A673 (cell line): ENCODE results near the gene TMEM266. TPM values are rescaled to one million over a fixed set of nuclear protein-coding genes. Genes with fewer than 3 reads are reported as not detected.

Source experiments
- BruUV-seq: library from RNA; stranded (reverse); fragments of 400-500 nt; replicated peaks from 2 replicates; lab custom pipeline; 2021; lab: Mats Ljungman, UMichigan
- CTCF ChIA-PET: fragments of 300-600 bp; sonication (Branson Sonifier 250); formaldehyde crosslinking; loops from one replicate; lab custom pipeline; 2022; ENCODE audit warnings: antibody characterized with exemption; lab: Charles Lee
- POLR2A ChIA-PET: fragments of 300-600 bp; sonication (Branson Sonifier 250); formaldehyde crosslinking; loops from one replicate; lab custom pipeline; 2022; ENCODE audit warnings: antibody characterized with exemption; ENCODE audit not compliant: low non-redundant PET; lab: Charles Lee
- DNase-seq: peaks from one replicate; pipeline ENCODE4 v3.0.0-alpha.2; 2015; ENCODE audit warnings: low spot score
- H3K27ac ChIP-seq: fragments of 200-600 bp; sonication (generic); 2 replicates; pipeline ENCODE4 v1.5.1; 2016; ENCODE audit warnings: mixed run types, low read depth, mild to moderate bottlenecking, mixed read lengths, antibody characterized with exemption, low read length; ENCODE audit not compliant: poor library complexity, severe bottlenecking
- H3K27me3 ChIP-seq: fragments of 200-600 bp; sonication (generic); replicated peaks from 2 replicates; pipeline ENCODE4 v1.6.1; 2017; ENCODE audit warnings: mixed run types, low read depth, mild to moderate bottlenecking, mixed read lengths, antibody characterized with exemption, low read length; ENCODE audit not compliant: insufficient read depth, poor library complexity
- H3K36me3 ChIP-seq: fragments of 200-600 bp; sonication (generic); 2 replicates; pipeline ENCODE4 v1.6.1; 2016; ENCODE audit warnings: mixed run types, mild to moderate bottlenecking, mixed read lengths, antibody characterized with exemption, low read length; ENCODE audit not compliant: insufficient read depth, poor library complexity, severe bottlenecking
- H3K4me1 ChIP-seq: fragments of 200-600 bp; sonication (generic); 2 replicates; pipeline ENCODE4 v1.6.1; 2017; ENCODE audit warnings: mixed run types, mild to moderate bottlenecking, mixed read lengths, antibody characterized with exemption, low read length; ENCODE audit not compliant: insufficient read depth, poor library complexity, severe bottlenecking
- H3K4me3 ChIP-seq: fragments of 200-600 bp; sonication (generic); 2 replicates; pipeline ENCODE4 v1.5.1; 2016; ENCODE audit warnings: low read depth, mixed run types, mild to moderate bottlenecking, mixed read lengths, low read length; ENCODE audit not compliant: poor library complexity, severe bottlenecking
- H3K9me3 ChIP-seq: fragments of 200-600 bp; sonication (generic); 2 replicates; pipeline ENCODE4 v1.6.1; 2016; ENCODE audit warnings: mixed run types, low read depth, mild to moderate bottlenecking, mixed read lengths, antibody characterized with exemption, low read length; ENCODE audit not compliant: poor library complexity, severe bottlenecking
- EZH2 ChIP-seq: fragments of 200-600 bp; sonication (generic); IDR thresholded peaks from 2 replicates; pipeline ENCODE4 v1.6.1; 2017; ENCODE audit warnings: borderline replicate concordance, low read depth, mild to moderate bottlenecking, mixed read lengths, antibody characterized with exemption, low read length; ENCODE audit not compliant: poor library complexity, severe bottlenecking
- intact Hi-C: fragments of 100-400 bp; cut with micrococcal nuclease; formaldehyde crosslinking; loops from one replicate; pipeline ENCODE4 v1.10.0; 2022; ENCODE audit not compliant: unreplicated experiment
- total RNA-seq: library from RNA; stranded (reverse); gene quantifications from 2 replicates; pipeline ENCODE4 v1.2.3, GENCODE V29; 2021
- TF ChIP-seq, protein P1 (sequence below): fragments of 300-800, 200-600 bp; sonication (generic); conservative IDR thresholded peaks from 2 replicates; pipeline ENCODE4 v1.5.1; 2017; ENCODE audit warnings: low read depth, mild to moderate bottlenecking, antibody characterized with exemption, low read length, moderate library complexity, mixed read lengths

TMEM266 gene
- total RNA-seq, 1 experiment from 2014 or later = not detected

DNA sequence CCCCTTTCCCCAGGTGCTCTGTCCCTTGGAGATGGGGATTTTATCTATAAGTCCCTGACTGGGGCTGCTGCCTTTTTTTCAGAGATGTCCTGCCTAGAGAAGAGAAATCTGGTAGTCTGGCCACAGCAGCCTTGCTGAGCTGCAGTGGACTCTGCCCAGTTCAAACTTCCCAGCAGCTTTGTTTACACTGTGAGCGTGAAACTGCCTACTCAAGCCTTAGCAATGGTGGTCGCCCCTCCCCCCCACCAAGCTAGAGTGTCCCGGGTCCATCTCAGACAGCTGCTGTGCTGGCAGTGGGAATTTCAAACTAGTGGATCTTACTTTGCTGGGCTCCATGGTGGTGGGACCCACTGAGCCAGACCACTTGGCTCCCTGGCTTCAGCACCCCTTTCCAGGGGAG, 38.9 kb downstream of the TMEM266 start:
- no peaks in the 10 kb centered on the region for H3K36me3 ChIP-seq
- DNase-seq = no peak
- no peaks in the 10 kb centered on the region for H3K4me1 ChIP-seq
- peaks cover 33% of the 10 kb centered on the region for H3K27me3 ChIP-seq
- POLR2A ChIA-PET = no interaction called here
- no peak overlapping the region for H3K27ac ChIP-seq
- CTCF ChIA-PET = no interaction called here
- H3K4me3 ChIP-seq = no peak overlapping the region
- intact Hi-C loops = no loop called here
- TF ChIP-seq, protein P1, sequence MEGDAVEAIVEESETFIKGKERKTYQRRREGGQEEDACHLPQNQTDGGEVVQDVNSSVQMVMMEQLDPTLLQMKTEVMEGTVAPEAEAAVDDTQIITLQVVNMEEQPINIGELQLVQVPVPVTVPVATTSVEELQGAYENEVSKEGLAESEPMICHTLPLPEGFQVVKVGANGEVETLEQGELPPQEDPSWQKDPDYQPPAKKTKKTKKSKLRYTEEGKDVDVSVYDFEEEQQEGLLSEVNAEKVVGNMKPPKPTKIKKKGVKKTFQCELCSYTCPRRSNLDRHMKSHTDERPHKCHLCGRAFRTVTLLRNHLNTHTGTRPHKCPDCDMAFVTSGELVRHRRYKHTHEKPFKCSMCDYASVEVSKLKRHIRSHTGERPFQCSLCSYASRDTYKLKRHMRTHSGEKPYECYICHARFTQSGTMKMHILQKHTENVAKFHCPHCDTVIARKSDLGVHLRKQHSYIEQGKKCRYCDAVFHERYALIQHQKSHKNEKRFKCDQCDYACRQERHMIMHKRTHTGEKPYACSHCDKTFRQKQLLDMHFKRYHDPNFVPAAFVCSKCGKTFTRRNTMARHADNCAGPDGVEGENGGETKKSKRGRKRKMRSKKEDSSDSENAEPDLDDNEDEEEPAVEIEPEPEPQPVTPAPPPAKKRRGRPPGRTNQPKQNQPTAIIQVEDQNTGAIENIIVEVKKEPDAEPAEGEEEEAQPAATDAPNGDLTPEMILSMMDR = no peak
- TF ChIP-seq EZH2 = no peak
- H3K9me3 ChIP-seq = no peaks in the 10 kb centered on the region
- no TSS peak for BruUV-seq

DNA sequence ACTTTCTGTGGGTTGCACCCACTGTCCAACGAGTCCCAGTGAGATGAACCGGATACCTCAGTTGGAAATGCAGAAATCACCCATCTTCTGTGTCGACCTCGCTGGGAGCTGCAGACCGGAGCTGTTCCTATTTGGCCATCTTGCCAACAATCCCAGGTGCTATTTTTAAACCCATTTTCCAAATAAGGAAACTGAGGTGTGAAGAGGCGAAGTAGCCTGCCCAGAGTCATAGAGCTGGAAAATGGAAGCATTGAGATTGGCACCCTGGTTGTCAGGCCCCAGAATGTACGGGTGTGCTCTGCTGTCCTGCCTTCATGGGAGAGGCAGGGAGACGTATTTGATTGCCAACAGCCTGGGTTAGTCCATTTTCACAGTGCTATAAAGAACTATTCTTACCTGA, 39.6 kb downstream of the TMEM266 start:
- no TSS peak for BruUV-seq

DNA sequence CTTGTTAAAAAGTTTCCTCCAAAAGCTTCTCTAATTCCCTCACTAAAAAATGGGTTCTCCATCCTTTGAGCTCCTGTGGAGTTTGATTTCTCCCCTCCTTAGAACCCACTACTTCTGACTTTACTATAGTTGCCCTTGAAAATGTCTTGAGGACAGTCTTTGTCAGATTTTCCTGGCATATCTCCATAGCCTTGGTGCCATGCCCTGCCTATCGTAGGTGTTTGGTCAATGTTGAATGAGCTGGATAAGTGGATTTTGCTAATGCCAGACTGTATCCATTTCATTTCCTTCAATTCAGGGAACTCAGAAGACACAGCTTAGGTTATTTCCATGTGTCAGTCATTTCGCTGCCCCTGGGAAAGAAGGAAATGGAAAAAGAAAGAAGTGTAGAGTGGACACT, 40.6 kb downstream of the TMEM266 start:
- intact Hi-C loops = no loop called here
- H3K4me1 ChIP-seq = no peaks in the 10 kb centered on the region
- no peaks in the 10 kb centered on the region for H3K36me3 ChIP-seq
- TF ChIP-seq EZH2 = no peak
- TF ChIP-seq, protein P1 = no peak
- no peaks in the 10 kb centered on the region for H3K9me3 ChIP-seq
- H3K27ac ChIP-seq = no peak overlapping the region
- no peak for DNase-seq
- H3K4me3 ChIP-seq = no peak overlapping the region
- H3K27me3 ChIP-seq = peaks cover 33% of the 10 kb centered on the region
- no TSS peak for BruUV-seq
- CTCF ChIA-PET = no interaction called here
- POLR2A ChIA-PET = no interaction called here

More for the DNA sequence above, 39.6 kb downstream of the TMEM266 start:
- Histone ChIP-seq H3K27me3 (peaks cover 33% of the 10 kb centered on the region), H3K4me1 (no peaks in the 10 kb centered on the region), H3K4me3 (no peak overlapping the region), H3K9me3 (no peaks in the 10 kb centered on the region), H3K36me3 (no peaks in the 10 kb centered on the region), H3K27ac (no peak overlapping the region)
- POLR2A ChIA-PET = no interaction called here
- TF ChIP-seq, protein P1 = no peak
- TF ChIP-seq EZH2 = no peak
- intact Hi-C loops = no loop called here
- CTCF ChIA-PET = no interaction called here
- DNase-seq = no peak
